ENCODE measurements around the gene RAB34. TPM values are rescaled to one million over a fixed set of nuclear protein-coding genes. Genes with fewer than 3 reads are reported as not detected.

Gene RAB34
- total and polyA plus RNA-seq, 9 of the 15 experiments (the other 6 are each of a cell fraction or from before 2014, with no cell fraction given): 0.07 to 3.8 (median 0.46) TPM; not detected in 1

- TF ChIP-seq ZBTB33 (CRISPR knock-in tag; IDR thresholded peaks at IDR 0.05): peak; percentile 67
- TF ChIP-seq RBM17 (IDR thresholded peaks at IDR 0.05; ENCODE audit: borderline replicate concordance, low read depth, low read length): no peak
- no peak for TF ChIP-seq GABPB1 (CRISPR knock-in tag; IDR thresholded peaks at IDR 0.05)
- no peak for TF ChIP-seq E2F6 (IDR thresholded peaks at IDR 0.05; ENCODE audit: borderline replicate concordance in 1 of 2, extremely low read depth in 1 of 2, insufficient read depth in 1 of 2, insufficient read length in 1 of 2, low read depth in 1 of 2, low read length in 1 of 2, poor library complexity in 1 of 2, severe bottlenecking in 1 of 2)
- no peak for TF ChIP-seq DNMT1 (IDR thresholded peaks at IDR 0.05)
- no peak for TF ChIP-seq EZH2 (IDR thresholded peaks at IDR 0.05; ENCODE audit: borderline replicate concordance, low read depth, low read length)
- peak; percentile 66 for TF ChIP-seq SMARCC2 (IDR thresholded peaks at IDR 0.05; ENCODE audit: low read depth)
- no peak for TF ChIP-seq ZNF778 (CRISPR knock-in tag; IDR thresholded peaks at IDR 0.05)
- no peak for TF ChIP-seq NFIC (IDR thresholded peaks at IDR 0.05)
- no peak for TF ChIP-seq ZNF766 (CRISPR knock-in tag; conservative IDR thresholded peaks at IDR 0.05)
- TF ChIP-seq ILF3 (IDR thresholded peaks at IDR 0.05; ENCODE audit: borderline replicate concordance): no peak
- TF ChIP-seq TAF9B (IDR thresholded peaks at IDR 0.05; ENCODE audit: partially characterized antibody): no peak
- no peak for TF ChIP-seq THRB (CRISPR knock-in tag; conservative IDR thresholded peaks at IDR 0.05)
- TF ChIP-seq ZNF121 (CRISPR knock-in tag; conservative IDR thresholded peaks at IDR 0.05): no peak
- peak; percentile 83; the same call in 1 of the 2 replicates for TF ChIP-seq ZBTB1 (CRISPR knock-in tag; IDR thresholded peaks at IDR 0.05; ENCODE audit: borderline replicate concordance, low read depth)
- TF ChIP-seq ZNF134 (CRISPR knock-in tag; conservative IDR thresholded peaks at IDR 0.05): no peak
- TF ChIP-seq TCF7 (IDR thresholded peaks at IDR 0.05; ENCODE audit: borderline replicate concordance): no peak
- TF ChIP-seq SAP30 (IDR thresholded peaks at IDR 0.05; ENCODE audit: borderline replicate concordance, insufficient read depth, low read depth, low read length, poor library complexity, severe bottlenecking): no peak
- TF ChIP-seq CCAR2 (IDR thresholded peaks at IDR 0.05; ENCODE audit: low read depth, low read length): no peak
- TF ChIP-seq ZNF175 (CRISPR knock-in tag; IDR thresholded peaks at IDR 0.05; ENCODE audit: low read depth): peak; percentile 1; the same call in 1 of the 2 replicates
- peak; percentile 29 for TF ChIP-seq NEUROD1 (IDR thresholded peaks at IDR 0.05; ENCODE audit: borderline replicate concordance, low read depth, low read length, partially characterized antibody)
- TF ChIP-seq NRF1 (conservative IDR thresholded peaks at IDR 0.05 in 1 of 2, IDR thresholded peaks at IDR 0.05 in 1 of 2): no peak
- TF ChIP-seq PYGO2 (tag; IDR thresholded peaks at IDR 0.05): no peak
Measured at GRCh38 chr17:28744104-28744971, 26.7 kb upstream of the RAB34 start (continued).
